Measurements from ENCODE around the gene UCP2. TPM values are rescaled to one million over a fixed set of nuclear protein-coding genes. Genes with fewer than 3 reads are reported as not detected.
"Not testable (repeated sequence)": the region's sequence is repeated elsewhere in the genome, so short reads cannot be mapped to it uniquely, and the experiment has no call there.

UCP2 gene
- total and polyA plus RNA-seq, 2 donors (not counting 3 experiments of a cell fraction or from before 2014, with no cell fraction given), result 16.5 to 24.0 TPM

- Histone ChIP-seq H3K9ac (replicated peaks; ENCODE audit: extremely low read depth, insufficient read depth, low read length) (no peak overlapping the region), H3K4me2 (ENCODE audit: insufficient read depth, low read length) (no peak overlapping the region), H4K20me1 (replicated peaks; ENCODE audit: control insufficient read depth, extremely low read depth, insufficient read depth, low read length) (no peaks in the 10 kb centered on the region), H3K9me3 (replicated peaks; ENCODE audit: control insufficient read depth, insufficient read depth, low read length) (no peaks in the 10 kb centered on the region), H3K4me3 (replicated peaks in 1 of 3; ENCODE audit: insufficient read depth in 1 of 3, low read depth in 1 of 3, low read length in 3 of 3) (no peak overlapping the region), H3K27ac (ENCODE audit: insufficient read depth, low read depth, low read length) (no peak overlapping the region), H2AFZ (ENCODE audit: low read depth, low read length) (no peak overlapping the region), H3K36me3 (ENCODE audit: control insufficient read depth in 2 of 2, extremely low read depth in 1 of 2, insufficient read depth in 2 of 2, low read length in 2 of 2) (no peaks in the 10 kb centered on the region), H3K4me1 (ENCODE audit: control insufficient read depth, extremely low read depth, insufficient read depth, low read length) (no peaks in the 10 kb centered on the region), H3K79me2 (ENCODE audit: control insufficient read depth, insufficient read depth, low read length) (no peaks in the 10 kb centered on the region), H3K9me1 (replicated peaks; ENCODE audit: control insufficient read depth, extremely low read depth, insufficient read depth, low read length) (no peaks in the 10 kb centered on the region), H3K27me3 (ENCODE audit: control insufficient read depth in 2 of 2, insufficient read depth in 2 of 2, low read length in 2 of 2) (no peaks in the 10 kb centered on the region)
- no TSS peak for BruUV-seq (replicated peaks)
- POLR2A ChIA-PET, result no interaction called here
- CTCF ChIA-PET, result interaction anchor here (1.1 to 1.6 kb wide), 2 partner anchors 8 to 313 kb away, joined by 3 to 5 read pairs; no protein-coding TSS in a partner anchor
- no peak for DNase-seq (ENCODE audit: low read depth, low spot score)
- FAIRE-seq, result no peak
- dilution Hi-C loops (cut with MboI; ENCODE audit: extremely low pct_ligation_motif_present, low sequenced_read_pairs) (no loop called here), intact Hi-C loops (cut with micrococcal nuclease) (loop anchor here (10.0 kb wide), 1 partner anchor 174 kb away; the partner anchor contains the start of gene RAB6A)
- TF ChIP-seq POLR2AphosphoS5 (IDR thresholded peaks at IDR 0.05; ENCODE audit: insufficient read depth, low read depth, low read length) (no peak), POLR2A (IDR thresholded peaks at IDR 0.05; ENCODE audit: low read depth, low read length) (no peak), CTCF (IDR thresholded peaks at IDR 0.05; ENCODE audit: extremely low read depth in 1 of 2, insufficient read depth in 1 of 2, low read depth in 1 of 2, low read length in 2 of 2) (no peak), MYC (IDR thresholded peaks at IDR 0.05; ENCODE audit: low read depth, low read length) (no peak)
Measured at GRCh38 chr11:73939096-73939495, 43.5 kb downstream of the UCP2 start.

GRCh38 chr11:73936047-73936446, 46.6 kb downstream of the UCP2 start:
- dilution Hi-C loops (cut with MboI; ENCODE audit: extremely low pct_ligation_motif_present, low sequenced_read_pairs); DNase-seq (ENCODE audit: low read depth, low spot score); BruUV-seq (replicated peaks); H4K20me1 ChIP-seq (replicated peaks; ENCODE audit: control insufficient read depth, extremely low read depth, insufficient read depth, low read length); H3K9me1 ChIP-seq (replicated peaks; ENCODE audit: control insufficient read depth, extremely low read depth, insufficient read depth, low read length); FAIRE-seq; H3K27me3 ChIP-seq (ENCODE audit: control insufficient read depth in 2 of 2, insufficient read depth in 2 of 2, low read length in 2 of 2); H3K36me3 ChIP-seq (ENCODE audit: control insufficient read depth in 2 of 2, extremely low read depth in 1 of 2, insufficient read depth in 2 of 2, low read length in 2 of 2); H3K9ac ChIP-seq (replicated peaks; ENCODE audit: extremely low read depth, insufficient read depth, low read length); H3K4me3 ChIP-seq (replicated peaks in 1 of 3; ENCODE audit: insufficient read depth in 1 of 3, low read depth in 1 of 3, low read length in 3 of 3); H3K9me3 ChIP-seq (replicated peaks; ENCODE audit: control insufficient read depth, insufficient read depth, low read length); POLR2A ChIA-PET; H3K4me1 ChIP-seq (ENCODE audit: control insufficient read depth, extremely low read depth, insufficient read depth, low read length); H3K4me2 ChIP-seq (ENCODE audit: insufficient read depth, low read length); H3K79me2 ChIP-seq (ENCODE audit: control insufficient read depth, insufficient read depth, low read length); H2AFZ ChIP-seq (ENCODE audit: low read depth, low read length); H3K27ac ChIP-seq (ENCODE audit: insufficient read depth, low read depth, low read length); CTCF ChIA-PET: not testable (repeated sequence)
- intact Hi-C loops (cut with micrococcal nuclease), result loop anchor here (10.0 kb wide), 1 partner anchor 171 kb away; the partner anchor contains the start of gene RAB6A
